ENCODE results near the gene POLD2.

Gene POLD2

GRCh38 chr7:44116087-44116788 is 7.1 kb downstream of the POLD2 start:
- no peak for TF ChIP-seq CTCF (IDR thresholded peaks at IDR 0.05; ENCODE audit: low read depth, low read length)
- no peak overlapping the region for H3K4me3 ChIP-seq (ENCODE audit: low read depth, low read length)

GRCh38 chr7:44114586-44115310 is 8.6 kb downstream of the POLD2 start:
- H3K4me3 ChIP-seq (ENCODE audit: low read depth, low read length): no peak overlapping the region
- TF ChIP-seq CTCF (IDR thresholded peaks at IDR 0.05; ENCODE audit: low read depth, low read length): no peak

GRCh38 chr7:44113764-44114354 is 9.5 kb downstream of the POLD2 start:
- no peak overlapping the region for H3K4me3 ChIP-seq (ENCODE audit: low read depth, low read length)
- TF ChIP-seq CTCF (IDR thresholded peaks at IDR 0.05; ENCODE audit: low read depth, low read length): no peak

- no peak for TF ChIP-seq CTCF (IDR thresholded peaks at IDR 0.05; ENCODE audit: low read depth, low read length)
- H3K4me3 ChIP-seq (ENCODE audit: low read depth, low read length): no peak overlapping the region
These were observed 10.2 kb downstream of the POLD2 start for GRCh38 chr7:44112997-44113763.

- no peak overlapping the region for H3K4me3 ChIP-seq (ENCODE audit: low read depth, low read length)
- no peak for TF ChIP-seq CTCF (IDR thresholded peaks at IDR 0.05; ENCODE audit: low read depth, low read length)
These were observed 10.9 kb downstream of the POLD2 start for GRCh38 chr7:44112231-44112996.

GRCh38 chr7:44111761-44112160 is 11.6 kb downstream of the POLD2 start:
- no peak overlapping the region for H3K4me3 ChIP-seq (ENCODE audit: low read depth, low read length)
- TF ChIP-seq CTCF (IDR thresholded peaks at IDR 0.05; ENCODE audit: low read depth, low read length): no peak

Measured in WI38 (cell line).